Adrenal gland (tissue), 12 donors: ENCODE results near the gene ADPRHL1. TPM values are rescaled to one million over a fixed set of nuclear protein-coding genes. Genes with fewer than 3 reads are reported as not detected.

ENCODE experiments used
- DNase-seq, 7 donors: peaks; one replicate each; pipeline ENCODE4 v3.0.0-alpha.2; 2019 to 2020
- H3K27ac ChIP-seq, 5 donors: fragments of 200-600 bp; sonication (generic) in 4 of 5; 1 replicate in 3 of 5; 2 replicates in 2 of 5; pipeline versions ENCODE4 v1.5.1 to v1.8.0; 2016 to 2020; ENCODE audit warnings: mild to moderate bottlenecking in 1 of 5
- H3K27me3 ChIP-seq: fragments of 200-600 bp; 2 replicates; pipeline ENCODE4 v1.8.0; 2021
- H3K36me3 ChIP-seq, 2 donors: fragments of 200-600 bp; replicated peaks in 1 of 2; 1 replicate in 1 of 2; 2 replicates in 1 of 2; pipeline versions ENCODE4 v1.5.1 to v1.8.0; 2018 to 2022
- H3K4me1 ChIP-seq, 2 donors: fragments of 200-600 bp; replicated peaks in 1 of 2; 1 replicate in 1 of 2; 2 replicates in 1 of 2; pipeline versions ENCODE4 v1.5.1 to v1.8.0; 2018 to 2021
- H3K4me3 ChIP-seq, 4 donors: fragments of 200-600 bp; sonication (generic) in 3 of 4; one replicate each; pipeline ENCODE4 v1.5.1; 2016 to 2018
- H3K9me3 ChIP-seq, 3 donors: fragments of 200-600 bp; sonication (generic) in 1 of 3; replicated peaks in 1 of 3; 1 replicate in 2 of 3; 2 replicates in 1 of 3; pipeline versions ENCODE4 v1.5.1 to v1.8.0; 2016 to 2021
- CTCF ChIP-seq, 6 experiments: fragments of 450-650 bp in 4 of 6; fragments of 200-600 bp in 2 of 6; sonication (generic) in 1 of 6; IDR thresholded peaks; 1 replicate in 5 of 6; 2 replicates in 1 of 6; pipeline versions ENCODE4 v1.5.1 to v1.8.0; 2016 to 2021; ENCODE audit warnings: antibody characterized with exemption in 6 of 6, mild to moderate bottlenecking in 2 of 6, moderate library complexity in 1 of 6
- POLR2A ChIP-seq, 2 donors: fragments of 450-650 bp; IDR thresholded peaks; one replicate each; pipeline ENCODE4 v1.6.1; 2017; ENCODE audit warnings: antibody characterized with exemption in 2 of 2, mild to moderate bottlenecking in 2 of 2, moderate library complexity in 1 of 2
- WGBS, 4 donors: extraction: QIAGEN DNeasy Blood & Tissue Kit in 2 of 4; methylation state at CpG; one replicate each; pipeline versions ENCODE4 v1.1.5 to v1.1.7; 2013 to 2017; 5-methylcytosine and 5-hydroxymethylcytosine counted together
- intact Hi-C, 2 donors: fragments of 100-400 bp; cut with DNase I; formaldehyde crosslinking; loops; one replicate each; pipeline versions ENCODE4 v1.14.1 to v1.15.0; 2022 to 2023
- polyA plus RNA-seq, 3 donors: library from polyadenylated mRNA; stranded (reverse); fragments of 200-250 nt in 2 of 3; fragments of 350-450 nt in 1 of 3; fragmentation: Illumina TruSeq in 1 of 3; extraction: RNeasy Lipid Tissue Mini Kit (QIAGEN cat#74804) in 1 of 3; gene quantifications; one replicate each; pipeline ENCODE4 v1.2.3, GENCODE V29; 2013 to 2014
- total RNA-seq, 9 donors: library from RNA; depleted of rRNA in 4 of 9; stranded (reverse); fragments of >200 nt in 4 of 9; fragments of 120-200 nt in 1 of 9; fragmentation: NEBNext Ultra II Directional in 1 of 9; extraction: Animal tissue kit (Norgen Biotek cat#: 25700) in 1 of 9; gene quantifications; one replicate each; pipeline versions ENCODE4 v1.1.0 to v1.2.4, GENCODE V29; 2013 to 2023
- donor health status: healthy with polysubstance abuse.
- donor health status: Bipolar disorder and iron deficiency.
- donor health status: DM: yes; HTN: yes; CAD: no.
- donor health status: DM: no; HTN: no; CAD: no.
- donor health status: DM: no; HTN: no; CAD: no.
- donor health status: DM: yes; HTN: yes; CAD: no.

ADPRHL1 gene
- total and polyA plus RNA-seq, 12 donors = 2.0 to 14.2 (median 4.0) TPM

- H3K27me3 ChIP-seq = no peaks in the 10 kb centered on the region
- H3K27ac ChIP-seq = no peak overlapping the region
- 91 to 94% (median 94%) methylated on average over 38 to 45 of the region's 45 CpGs for WGBS, 4 donors
- no peaks in the 10 kb centered on the region for H3K36me3 ChIP-seq
- no peaks in the 10 kb centered on the region for H3K9me3 ChIP-seq
- no peak overlapping the region for H3K4me3 ChIP-seq
- no peak for DNase-seq
- no peaks in the 10 kb centered on the region for H3K4me1 ChIP-seq
- TF ChIP-seq CTCF (IDR thresholded peaks at IDR 0.05) (no peak), POLR2A (IDR thresholded peaks at IDR 0.05) (no peak)
- intact Hi-C loops = no loop called here
Measured at GRCh38 chr13:113428871-113429607, 24.2 kb downstream of the ADPRHL1 start.

- Histone ChIP-seq H3K36me3 (no peaks in the 10 kb centered on the region), H3K27me3 (no peaks in the 10 kb centered on the region), H3K4me3 (no peak overlapping the region), H3K4me1 (no peaks in the 10 kb centered on the region), H3K9me3 (no peaks in the 10 kb centered on the region), H3K27ac (no peak overlapping the region)
- DNase-seq = no peak
- TF ChIP-seq POLR2A (IDR thresholded peaks at IDR 0.05) = no peak
- TF ChIP-seq CTCF (IDR thresholded peaks at IDR 0.05) = no peak
- intact Hi-C loops = no loop called here
- 81 to 94% (median 90%) methylated on average over 11 to 17 of the region's 17 CpGs for WGBS, 4 donors
Measured at GRCh38 chr13:113428469-113428865, 24.8 kb downstream of the ADPRHL1 start.

GRCh38 chr13:113427562-113428468 lies 25.5 kb downstream of the ADPRHL1 start:
- DNase-seq = no peak
- intact Hi-C loops = no loop called here
- Histone ChIP-seq H3K9me3 (no peaks in the 10 kb centered on the region), H3K36me3 (no peaks in the 10 kb centered on the region), H3K27ac (no peak overlapping the region), H3K4me3 (no peak overlapping the region), H3K27me3 (no peaks in the 10 kb centered on the region), H3K4me1 (no peaks in the 10 kb centered on the region)
- TF ChIP-seq CTCF (IDR thresholded peaks at IDR 0.05) = no peak
- no peak for TF ChIP-seq POLR2A (IDR thresholded peaks at IDR 0.05)
- WGBS, 4 donors = 83 to 86% (median 85%) methylated on average over 31 of the region's 31 CpGs

- no peaks in the 10 kb centered on the region for H3K9me3 ChIP-seq
- H3K4me3 ChIP-seq = no peak overlapping the region
- no peaks in the 10 kb centered on the region for H3K27me3 ChIP-seq
- intact Hi-C loops = no loop called here
- H3K4me1 ChIP-seq = no peaks in the 10 kb centered on the region
- H3K36me3 ChIP-seq = no peaks in the 10 kb centered on the region
- H3K27ac ChIP-seq = no peak overlapping the region
- 91 to 98% (median 91%) methylated on average over 13 to 15 of the region's 15 CpGs for WGBS, 4 donors
- no peak for TF ChIP-seq POLR2A (IDR thresholded peaks at IDR 0.05)
- no peak for TF ChIP-seq CTCF (IDR thresholded peaks at IDR 0.05)
- no peak for DNase-seq
Measured at GRCh38 chr13:113426591-113426986, 26.7 kb downstream of the ADPRHL1 start.
